PC-3 (cell line): ENCODE results near the gene NFIX.

Experiments used
- CTCF ChIP-seq: fragments of 300-600 bp; sonication (generic); conservative IDR thresholded peaks from 2 replicates; pipeline ENCODE4 v1.5.1; 2017; ENCODE audit warnings: antibody characterized with exemption, low read depth, mild to moderate bottlenecking, low read length
- EZH2 ChIP-seq: fragments of 300-600 bp; sonication (generic); IDR thresholded peaks from one replicate; pipeline ENCODE4 v1.6.1; 2017; ENCODE audit warnings: antibody characterized with exemption, mild to moderate bottlenecking, low read length; ENCODE audit not compliant: unreplicated experiment
- EZH2phosphoT487 ChIP-seq: fragments of 300-600 bp; sonication (generic); IDR thresholded peaks from 2 replicates; pipeline ENCODE4 v1.6.1; 2018; ENCODE audit warnings: mild to moderate bottlenecking, antibody characterized with exemption, low read length, borderline replicate concordance

GRCh38 chr19:13134626-13135025, 139.4 kb downstream of the NFIX start:
- TF ChIP-seq EZH2 (no peak), CTCF (no peak), EZH2phosphoT487 (no peak)
